Spleen (tissue), 3 donors: ENCODE data around the gene C16orf87.

Experiments used
- POLR2A ChIP-seq, 3 donors: fragments of 450-650 bp; IDR thresholded peaks; one replicate each; pipeline ENCODE4 v1.5.1; 2017; ENCODE audit warnings: antibody characterized with exemption in 3 of 3, mild to moderate bottlenecking in 1 of 3
- POLR2AphosphoS5 ChIP-seq, 3 donors: sonication (generic); formaldehyde crosslinking; IDR thresholded peaks; one replicate each; pipeline ENCODE4 v1.5.1; 2017; ENCODE audit warnings: antibody characterized with exemption in 3 of 3

DNA sequence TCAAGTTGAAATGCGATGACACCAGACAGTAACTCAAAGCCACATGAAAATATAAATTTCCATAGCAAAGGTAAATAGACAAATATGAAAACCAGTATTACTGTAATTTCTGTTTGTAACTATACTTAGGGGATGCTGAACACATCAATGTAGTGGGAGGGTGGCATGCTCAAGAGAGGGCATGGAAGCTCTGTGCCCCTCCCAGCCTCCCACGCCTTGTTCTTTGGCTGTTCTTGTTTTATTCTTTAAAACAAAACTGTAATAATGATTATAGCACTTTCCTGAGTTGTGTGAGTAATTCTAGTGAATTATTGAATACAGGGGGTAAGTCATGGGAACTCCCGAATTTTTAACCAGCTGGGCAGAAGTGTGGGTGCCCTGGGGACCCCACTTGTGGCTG lies 42.2 kb upstream of the C16orf87 start:
- no peak for TF ChIP-seq POLR2A (IDR thresholded peaks at IDR 0.05)
- TF ChIP-seq POLR2AphosphoS5 (IDR thresholded peaks at IDR 0.05): no peak
